Right atrium auricular region (tissue), 2 donors: Measurements from ENCODE around the gene UPF1. TPM values are rescaled to one million over a fixed set of nuclear protein-coding genes. Genes with fewer than 3 reads are reported as not detected.
A peak's percentile ranks its signal among the peaks of the same experiment; 100 is the strongest.

Experiments used
- DNase-seq: peaks from one replicate; pipeline ENCODE4 v3.0.0-alpha.2; 2019; ENCODE audit warnings: low spot score
- H3K27ac ChIP-seq, 2 donors: fragments of 200-600 bp; sonication (generic); 1 replicate in 1 of 2; 2 replicates in 1 of 2; pipeline ENCODE4 v1.5.1; 2016 to 2019
- H3K27me3 ChIP-seq, 2 donors: fragments of 200-600 bp; sonication (generic); one replicate each; pipeline versions ENCODE4 v1.5.1 to v1.6.0; 2017 to 2019
- H3K36me3 ChIP-seq: fragments of 200-600 bp; sonication (generic); one replicate; pipeline ENCODE4 v1.5.1; 2016
- H3K4me1 ChIP-seq, 2 donors: fragments of 200-600 bp; sonication (generic); one replicate each; pipeline versions ENCODE4 v1.5.1 to v1.6.0; 2017 to 2019
- H3K4me3 ChIP-seq, 2 donors: fragments of 200-600 bp; sonication (generic); 1 replicate in 1 of 2; 2 replicates in 1 of 2; pipeline ENCODE4 v1.5.1; 2017 to 2019; ENCODE audit warnings: mild to moderate bottlenecking in 1 of 2, moderate library complexity in 1 of 2
- H3K9me3 ChIP-seq, 2 donors: fragments of 200-600 bp; sonication (generic); one replicate each; pipeline ENCODE4 v1.5.1; 2019
- total RNA-seq, 2 donors: library from RNA; depleted of rRNA; stranded (reverse); fragments of >200 nt; gene quantifications; one replicate each; pipeline ENCODE4 v1.1.0, GENCODE V29; 2016
- TF ChIP-seq, protein P1 (sequence below), 2 donors: fragments of 200-600 bp; sonication (generic); IDR thresholded peaks; one replicate each; pipeline ENCODE4 v1.5.1; 2019; ENCODE audit warnings: antibody characterized with exemption in 2 of 2

UPF1 gene
- total RNA-seq, 2 donors from 2014 or later, result 27.6 to 61.5 TPM

DNA sequence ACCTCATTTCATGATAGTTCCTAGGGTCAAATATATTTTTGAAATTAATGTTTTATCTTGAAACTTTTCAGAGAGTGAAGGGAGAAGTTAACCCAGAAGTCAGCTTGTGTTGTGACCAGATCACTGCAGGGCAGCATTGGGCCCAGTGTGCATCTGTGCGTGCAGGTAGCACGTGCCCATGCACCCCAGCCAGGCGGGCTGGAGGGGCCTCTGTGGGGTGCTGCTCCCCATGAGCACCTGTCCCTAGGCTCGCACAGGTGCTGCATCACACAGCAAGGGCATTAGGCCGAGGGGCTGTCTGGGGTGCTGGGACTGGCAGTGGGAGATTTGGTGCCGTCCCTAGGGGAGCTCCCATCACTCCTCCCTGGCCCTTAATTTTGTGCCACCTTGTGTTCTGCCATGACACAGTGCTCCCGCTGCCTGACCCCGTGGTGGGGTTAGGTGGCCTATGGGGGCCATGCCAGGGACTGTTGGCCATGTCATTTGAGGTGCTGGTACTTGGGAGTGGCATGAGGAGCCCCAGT, 13.1 kb downstream of the UPF1 start:
- DNase-seq, result no peak
- H3K27me3 ChIP-seq, result no peaks in the 10 kb centered on the region
- TF ChIP-seq, protein P1, sequence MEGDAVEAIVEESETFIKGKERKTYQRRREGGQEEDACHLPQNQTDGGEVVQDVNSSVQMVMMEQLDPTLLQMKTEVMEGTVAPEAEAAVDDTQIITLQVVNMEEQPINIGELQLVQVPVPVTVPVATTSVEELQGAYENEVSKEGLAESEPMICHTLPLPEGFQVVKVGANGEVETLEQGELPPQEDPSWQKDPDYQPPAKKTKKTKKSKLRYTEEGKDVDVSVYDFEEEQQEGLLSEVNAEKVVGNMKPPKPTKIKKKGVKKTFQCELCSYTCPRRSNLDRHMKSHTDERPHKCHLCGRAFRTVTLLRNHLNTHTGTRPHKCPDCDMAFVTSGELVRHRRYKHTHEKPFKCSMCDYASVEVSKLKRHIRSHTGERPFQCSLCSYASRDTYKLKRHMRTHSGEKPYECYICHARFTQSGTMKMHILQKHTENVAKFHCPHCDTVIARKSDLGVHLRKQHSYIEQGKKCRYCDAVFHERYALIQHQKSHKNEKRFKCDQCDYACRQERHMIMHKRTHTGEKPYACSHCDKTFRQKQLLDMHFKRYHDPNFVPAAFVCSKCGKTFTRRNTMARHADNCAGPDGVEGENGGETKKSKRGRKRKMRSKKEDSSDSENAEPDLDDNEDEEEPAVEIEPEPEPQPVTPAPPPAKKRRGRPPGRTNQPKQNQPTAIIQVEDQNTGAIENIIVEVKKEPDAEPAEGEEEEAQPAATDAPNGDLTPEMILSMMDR (IDR thresholded peaks at IDR 0.05), result no peak
- H3K9me3 ChIP-seq, result no peaks in the 10 kb centered on the region
- peaks cover 0 to 88% of the 10 kb centered on the region in 2 donors for H3K4me1 ChIP-seq
- no peak overlapping the region for H3K4me3 ChIP-seq
- peaks cover 5% of the 10 kb centered on the region for H3K36me3 ChIP-seq
- no peak overlapping the region for H3K27ac ChIP-seq

DNA sequence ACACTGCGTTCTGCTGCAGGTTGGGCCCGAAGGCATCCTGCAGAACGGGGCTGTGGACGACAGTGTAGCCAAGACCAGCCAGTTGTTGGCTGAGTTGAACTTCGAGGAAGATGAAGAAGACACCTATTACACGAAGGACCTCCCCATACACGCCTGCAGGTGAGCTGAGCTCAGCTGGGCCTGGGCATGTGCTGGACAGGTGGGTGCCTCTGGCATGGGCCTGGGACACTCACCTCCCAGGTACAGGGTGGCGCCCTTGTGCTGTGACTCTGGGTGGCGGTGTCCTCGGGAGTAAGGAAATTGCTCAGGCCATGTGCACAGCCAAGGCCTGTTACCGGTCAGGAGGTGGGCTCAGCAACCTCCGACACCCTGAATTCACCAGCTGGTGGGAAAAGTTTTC, 14.2 kb downstream of the UPF1 start:
- H3K27ac ChIP-seq, result no peak overlapping the region
- no peaks in the 10 kb centered on the region for H3K9me3 ChIP-seq
- peaks cover 0 to 88% of the 10 kb centered on the region in 2 donors for H3K4me1 ChIP-seq
- TF ChIP-seq, protein P1 (IDR thresholded peaks at IDR 0.05), result no peak
- H3K4me3 ChIP-seq, result no peak overlapping the region
- H3K36me3 ChIP-seq, result peaks cover 15% of the 10 kb centered on the region
- H3K27me3 ChIP-seq, result no peaks in the 10 kb centered on the region
- no peak for DNase-seq

DNA sequence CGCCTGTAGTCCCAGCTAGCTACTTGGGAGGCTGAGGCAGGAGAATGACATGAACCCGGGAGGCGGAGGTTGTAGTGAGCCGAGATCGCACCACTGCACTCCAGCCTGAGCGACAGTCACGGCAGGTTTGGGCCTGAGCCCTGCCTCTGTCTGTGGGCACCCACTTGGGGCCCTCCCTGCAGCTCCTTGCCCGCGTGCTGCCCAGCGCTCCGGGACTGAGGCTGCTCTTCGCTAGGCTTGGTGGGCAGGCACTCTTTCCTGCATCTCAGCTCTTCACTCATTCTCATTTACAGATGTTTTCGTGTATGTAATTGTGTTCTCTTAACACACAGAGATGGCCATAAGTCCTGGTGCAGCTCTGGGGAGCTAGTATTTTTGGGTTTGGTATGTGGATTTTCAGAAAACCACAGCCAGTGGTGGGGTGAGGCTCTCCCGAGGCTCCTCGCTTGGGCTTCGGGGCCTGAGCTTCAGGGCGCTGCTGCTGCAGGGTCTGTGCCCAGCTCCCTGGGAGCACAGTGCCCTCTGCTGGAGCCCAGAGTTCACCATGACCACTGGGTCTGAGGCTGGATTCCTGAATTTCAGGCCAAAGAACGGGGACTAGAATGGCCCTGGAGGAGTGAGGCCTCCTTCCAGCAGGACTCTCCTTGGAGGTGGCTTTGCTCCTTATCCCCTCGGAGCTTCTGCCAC, 15.2 kb downstream of the UPF1 start:
- no peaks in the 10 kb centered on the region for H3K27me3 ChIP-seq
- H3K9me3 ChIP-seq, result no peaks in the 10 kb centered on the region
- H3K36me3 ChIP-seq, result peaks cover 26% of the 10 kb centered on the region
- H3K4me3 ChIP-seq, result no peak overlapping the region
- H3K4me1 ChIP-seq, result peaks cover 0 to 77% of the 10 kb centered on the region in 2 donors
- TF ChIP-seq, protein P1 (IDR thresholded peaks at IDR 0.05), result peak; percentile 77 to 91
- peak; percentile 82 for DNase-seq
- peak overlapping the region; percentile 37 to 76 for H3K27ac ChIP-seq

DNA sequence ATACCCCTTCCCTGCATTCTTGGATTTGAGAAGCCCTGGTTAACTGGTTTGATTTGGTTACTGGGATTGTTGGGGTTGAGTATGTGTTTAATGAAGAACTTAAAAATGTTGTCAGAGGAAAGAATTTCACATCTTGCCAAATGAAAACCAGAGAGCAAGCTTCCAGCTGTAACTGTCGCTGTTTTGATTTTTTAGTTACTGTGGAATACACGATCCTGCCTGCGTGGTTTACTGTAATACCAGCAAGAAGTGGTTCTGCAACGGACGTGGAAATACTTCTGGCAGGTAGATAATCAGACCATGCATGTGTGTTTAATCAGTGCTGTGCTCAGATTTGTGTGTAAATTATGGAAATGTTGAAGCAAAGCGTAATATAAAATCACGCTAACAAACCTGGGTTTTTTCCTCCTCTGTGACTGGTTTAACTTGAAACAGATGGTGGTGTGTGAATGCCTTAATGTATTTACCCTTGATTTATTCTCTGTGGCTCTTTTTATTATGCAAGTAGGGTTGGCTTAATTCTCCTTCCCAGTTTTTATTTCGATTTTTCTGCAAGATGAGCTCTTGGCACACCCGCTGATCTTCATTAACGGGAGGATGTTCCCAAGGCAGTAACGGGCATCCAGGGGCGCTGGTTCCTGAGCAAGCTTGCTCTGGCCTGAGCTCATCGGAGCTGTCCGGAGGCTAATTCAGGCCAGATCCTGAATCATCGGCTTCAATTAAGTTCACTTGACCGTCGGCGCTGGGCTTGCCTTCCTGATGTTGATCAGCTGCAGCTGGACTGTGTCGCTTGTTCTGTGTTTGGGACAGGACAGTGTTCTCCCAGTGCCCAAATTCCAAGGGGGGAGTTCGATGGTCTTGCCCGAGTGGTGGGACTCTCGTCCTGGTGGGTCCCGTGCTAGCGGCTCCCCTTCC, 16.0 kb downstream of the UPF1 start:
- H3K9me3 ChIP-seq, result no peaks in the 10 kb centered on the region
- H3K27ac ChIP-seq, result peak overlapping the region; percentile 76 to 77
- no peaks in the 10 kb centered on the region for H3K27me3 ChIP-seq
- H3K4me1 ChIP-seq, result peaks cover 0 to 69% of the 10 kb centered on the region in 2 donors
- TF ChIP-seq, protein P1 (IDR thresholded peaks at IDR 0.05), result peak in 1 of 2 donors; percentile 9
- DNase-seq, result peak; percentile 70
- H3K36me3 ChIP-seq, result peaks cover 34% of the 10 kb centered on the region
- peak overlapping the region in 1 of 2 donors; percentile 11 for H3K4me3 ChIP-seq

DNA sequence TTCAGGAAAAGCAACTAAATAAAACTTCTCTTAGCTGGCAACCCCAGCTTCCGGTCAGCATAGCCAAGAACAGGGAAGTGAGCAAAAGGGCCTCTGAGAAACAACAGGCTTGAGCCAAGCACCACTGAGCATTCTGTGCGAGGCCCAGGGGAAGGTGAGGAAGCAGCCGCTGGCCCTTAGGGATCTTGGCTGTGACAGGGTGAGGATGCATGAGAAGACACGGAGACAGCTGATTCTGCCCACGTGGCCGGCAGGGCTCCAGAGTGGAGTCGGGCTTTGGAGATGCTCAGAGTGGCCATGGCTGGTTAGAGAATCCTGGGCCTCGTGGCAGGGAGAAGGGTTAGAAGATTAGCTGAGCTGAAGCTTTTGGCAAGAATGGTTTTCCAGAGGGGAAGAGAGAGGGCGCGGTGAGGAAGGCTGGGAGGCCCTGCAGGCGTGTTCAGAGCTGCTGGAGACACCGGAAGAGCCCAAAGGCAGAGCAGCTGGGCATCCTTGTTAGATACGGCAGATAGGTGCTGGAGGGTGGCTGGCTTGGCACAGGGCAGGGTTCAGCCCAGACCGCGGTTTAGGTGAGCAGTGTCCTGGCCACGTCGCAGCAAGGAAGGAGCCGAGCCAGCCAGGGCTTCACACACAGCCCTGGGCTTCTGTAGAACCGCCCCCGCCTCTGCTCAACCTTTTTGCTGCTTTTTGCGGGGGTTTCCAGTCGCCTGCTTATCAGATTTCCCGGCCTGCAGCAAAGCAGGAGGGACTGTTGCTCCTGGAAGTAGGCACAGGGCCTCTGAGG, 17.3 kb downstream of the UPF1 start:
- no peak overlapping the region for H3K4me3 ChIP-seq
- peaks cover 0 to 59% of the 10 kb centered on the region in 2 donors for H3K4me1 ChIP-seq
- peak; percentile 82 for DNase-seq

More for the DNA sequence above, 17.3 kb downstream of the UPF1 start:
- H3K9me3 ChIP-seq, result no peaks in the 10 kb centered on the region
- peak overlapping the region; percentile 76 to 77 for H3K27ac ChIP-seq
- H3K27me3 ChIP-seq, result no peaks in the 10 kb centered on the region
- TF ChIP-seq, protein P1 (IDR thresholded peaks at IDR 0.05), result no peak
- H3K36me3 ChIP-seq, result peaks cover 46% of the 10 kb centered on the region
